Activated T-helper 17 cell treated with anti-CD3 and anti-CD28 coated beads, Interleukin-2, amount 50 U/mL, for 72 hours (primary cell): ENCODE data around the gene SLC9A9. TPM values are rescaled to one million over a fixed set of nuclear protein-coding genes. Genes with fewer than 3 reads are reported as not detected.
A peak's percentile ranks its signal among the peaks of the same experiment; 100 is the strongest.

ENCODE experiments used
- ATAC-seq: fragments of 150-1000 bp; cut with Tn5 transposase; replicated peaks from 2 replicates; pipeline ENCODE4 v1.10.0; 2021; ENCODE audit warnings: mild to moderate bottlenecking, moderate library complexity
- H3K27ac Mint-ChIP-seq: one replicate; pipeline ENCODE4 v1.8.0; 2022; ENCODE audit warnings: mixed read lengths
- H3K27me3 Mint-ChIP-seq: one replicate; pipeline ENCODE4 v1.8.0; 2022; ENCODE audit warnings: mixed read lengths
- H3K36me3 Mint-ChIP-seq: one replicate; pipeline ENCODE4 v1.8.0; 2022; ENCODE audit warnings: low read depth, mild to moderate bottlenecking, mixed read lengths
- H3K4me1 Mint-ChIP-seq: one replicate; pipeline ENCODE4 v1.8.0; 2022; ENCODE audit warnings: mixed read lengths
- H3K4me3 Mint-ChIP-seq: one replicate; pipeline ENCODE4 v1.8.0; 2022; ENCODE audit warnings: mild to moderate bottlenecking, mixed read lengths
- H3K9me3 Mint-ChIP-seq: one replicate; pipeline ENCODE4 v1.8.0; 2022; ENCODE audit warnings: mixed read lengths
- total RNA-seq, 2 donors: library from RNA; stranded (reverse); gene quantifications; one replicate each; pipeline ENCODE4 v1.2.3, GENCODE V29; 2022

The SLC9A9 gene
- total RNA-seq, 2 donors from 2014 or later: 4.0 to 15.2 TPM

GRCh38 chr3:143830063-143830462, 18.2 kb downstream of the SLC9A9 start:
- Mint-ChIP-seq H3K4me1 (peaks cover 36% of the 10 kb centered on the region), H3K27ac (peak overlapping the region; percentile 70), H3K4me3 (peak overlapping the region; percentile 31)

GRCh38 chr3:143827425-143827824, 20.8 kb downstream of the SLC9A9 start:
- no peaks in the 10 kb centered on the region for H3K27me3 Mint-ChIP-seq
- no peak for ATAC-seq
- no peaks in the 10 kb centered on the region for H3K36me3 Mint-ChIP-seq
- no peak overlapping the region for H3K4me3 Mint-ChIP-seq
- peaks cover 34% of the 10 kb centered on the region for H3K4me1 Mint-ChIP-seq
- peaks cover 4% of the 10 kb centered on the region for H3K9me3 Mint-ChIP-seq
- no peak overlapping the region for H3K27ac Mint-ChIP-seq

More at GRCh38 chr3:143830063-143830462, 18.2 kb downstream of the SLC9A9 start:
- no peaks in the 10 kb centered on the region for H3K36me3 Mint-ChIP-seq
- no peak for ATAC-seq
- H3K9me3 Mint-ChIP-seq: peaks cover 4% of the 10 kb centered on the region
- no peaks in the 10 kb centered on the region for H3K27me3 Mint-ChIP-seq

- Mint-ChIP-seq H3K27ac (peak overlapping the region; percentile 28), H3K4me1 (peaks cover 34% of the 10 kb centered on the region), H3K9me3 (peaks cover 4% of the 10 kb centered on the region), H3K4me3 (peak overlapping the region; percentile 73), H3K27me3 (no peaks in the 10 kb centered on the region), H3K36me3 (no peaks in the 10 kb centered on the region)
- peak; percentile 22 for ATAC-seq
Observed at GRCh38 chr3:143826296-143826695, 22.0 kb downstream of the SLC9A9 start.

- Mint-ChIP-seq H3K9me3 (peaks cover 4% of the 10 kb centered on the region), H3K27me3 (no peaks in the 10 kb centered on the region), H3K4me3 (peak overlapping the region; percentile 73), H3K36me3 (no peaks in the 10 kb centered on the region), H3K27ac (peak overlapping the region; percentile 28), H3K4me1 (peaks cover 33% of the 10 kb centered on the region)
- ATAC-seq: peak; percentile 87
Observed at GRCh38 chr3:143825513-143825912, 22.8 kb downstream of the SLC9A9 start.

GRCh38 chr3:143824735-143825385, 23.4 kb downstream of the SLC9A9 start:
- H3K4me1 Mint-ChIP-seq: peaks cover 29% of the 10 kb centered on the region
- peak overlapping the region; percentile 73 for H3K4me3 Mint-ChIP-seq
- H3K27me3 Mint-ChIP-seq: no peaks in the 10 kb centered on the region
- H3K9me3 Mint-ChIP-seq: peaks cover 4% of the 10 kb centered on the region
- ATAC-seq: no peak
- no peaks in the 10 kb centered on the region for H3K36me3 Mint-ChIP-seq
- no peak overlapping the region for H3K27ac Mint-ChIP-seq

GRCh38 chr3:143822798-143823197, 25.5 kb downstream of the SLC9A9 start:
- H3K4me3 Mint-ChIP-seq: no peak overlapping the region
- peaks cover 4% of the 10 kb centered on the region for H3K9me3 Mint-ChIP-seq
- no peaks in the 10 kb centered on the region for H3K27me3 Mint-ChIP-seq
- ATAC-seq: no peak
- H3K27ac Mint-ChIP-seq: no peak overlapping the region
- H3K4me1 Mint-ChIP-seq: peaks cover 29% of the 10 kb centered on the region
- H3K36me3 Mint-ChIP-seq: no peaks in the 10 kb centered on the region

GRCh38 chr3:143822374-143822773, 25.9 kb downstream of the SLC9A9 start:
- ATAC-seq: no peak
- peaks cover 4% of the 10 kb centered on the region for H3K9me3 Mint-ChIP-seq
- H3K27me3 Mint-ChIP-seq: no peaks in the 10 kb centered on the region
- H3K4me3 Mint-ChIP-seq: peak overlapping the region; percentile 21
- H3K36me3 Mint-ChIP-seq: no peaks in the 10 kb centered on the region
- peaks cover 29% of the 10 kb centered on the region for H3K4me1 Mint-ChIP-seq
- H3K27ac Mint-ChIP-seq: peak overlapping the region; percentile 17

- Mint-ChIP-seq H3K36me3 (no peaks in the 10 kb centered on the region), H3K4me1 (peaks cover 28% of the 10 kb centered on the region)
Observed at GRCh38 chr3:143821862-143822261, 26.4 kb downstream of the SLC9A9 start.

GRCh38 chr3:143820466-143821221, 27.6 kb downstream of the SLC9A9 start:
- H3K4me3 Mint-ChIP-seq: no peak overlapping the region

More at GRCh38 chr3:143821862-143822261, 26.4 kb downstream of the SLC9A9 start:
- ATAC-seq: peak; percentile 51
- Mint-ChIP-seq H3K9me3 (peaks cover 4% of the 10 kb centered on the region), H3K4me3 (peak overlapping the region; percentile 21), H3K27me3 (no peaks in the 10 kb centered on the region), H3K27ac (peak overlapping the region; percentile 17)

GRCh38 chr3:143819890-143820289, 28.4 kb downstream of the SLC9A9 start:
- Mint-ChIP-seq H3K27ac (no peak overlapping the region), H3K36me3 (no peaks in the 10 kb centered on the region), H3K27me3 (no peaks in the 10 kb centered on the region), H3K4me3 (no peak overlapping the region), H3K9me3 (no peaks in the 10 kb centered on the region), H3K4me1 (peaks cover 13% of the 10 kb centered on the region)
- no peak for ATAC-seq

More at GRCh38 chr3:143820466-143821221, 27.6 kb downstream of the SLC9A9 start:
- H3K36me3 Mint-ChIP-seq: no peaks in the 10 kb centered on the region
- ATAC-seq: no peak
- no peak overlapping the region for H3K27ac Mint-ChIP-seq
- peaks cover 16% of the 10 kb centered on the region for H3K4me1 Mint-ChIP-seq
- H3K27me3 Mint-ChIP-seq: no peaks in the 10 kb centered on the region
- H3K9me3 Mint-ChIP-seq: no peaks in the 10 kb centered on the region

- H3K27ac Mint-ChIP-seq: peak overlapping the region; percentile 86
Observed at GRCh38 chr3:143814443-143814889, 33.8 kb downstream of the SLC9A9 start.

GRCh38 chr3:143812481-143812880, 35.8 kb downstream of the SLC9A9 start:
- peaks cover 19% of the 10 kb centered on the region for H3K4me1 Mint-ChIP-seq
- H3K27me3 Mint-ChIP-seq: no peaks in the 10 kb centered on the region
- no peak overlapping the region for H3K27ac Mint-ChIP-seq
- H3K4me3 Mint-ChIP-seq: no peak overlapping the region
- no peaks in the 10 kb centered on the region for H3K36me3 Mint-ChIP-seq
- no peak for ATAC-seq
- no peaks in the 10 kb centered on the region for H3K9me3 Mint-ChIP-seq

More at GRCh38 chr3:143814443-143814889, 33.8 kb downstream of the SLC9A9 start:
- peak overlapping the region; percentile 60 for H3K4me3 Mint-ChIP-seq
- ATAC-seq: peak; percentile 89
- peaks cover 19% of the 10 kb centered on the region for H3K4me1 Mint-ChIP-seq
- no peaks in the 10 kb centered on the region for H3K9me3 Mint-ChIP-seq
- H3K36me3 Mint-ChIP-seq: no peaks in the 10 kb centered on the region
- H3K27me3 Mint-ChIP-seq: no peaks in the 10 kb centered on the region

GRCh38 chr3:143811602-143812001, 36.7 kb downstream of the SLC9A9 start:
- H3K4me3 Mint-ChIP-seq: no peak overlapping the region
- H3K27me3 Mint-ChIP-seq: no peaks in the 10 kb centered on the region
- no peaks in the 10 kb centered on the region for H3K36me3 Mint-ChIP-seq
- peaks cover 19% of the 10 kb centered on the region for H3K4me1 Mint-ChIP-seq
- H3K9me3 Mint-ChIP-seq: no peaks in the 10 kb centered on the region
- ATAC-seq: no peak
- H3K27ac Mint-ChIP-seq: no peak overlapping the region

- no peak overlapping the region for H3K4me3 Mint-ChIP-seq
- H3K27ac Mint-ChIP-seq: no peak overlapping the region
- no peak for ATAC-seq
- H3K4me1 Mint-ChIP-seq: peaks cover 19% of the 10 kb centered on the region
- H3K27me3 Mint-ChIP-seq: no peaks in the 10 kb centered on the region
- no peaks in the 10 kb centered on the region for H3K9me3 Mint-ChIP-seq
- H3K36me3 Mint-ChIP-seq: no peaks in the 10 kb centered on the region
Observed at GRCh38 chr3:143810953-143811265, 37.4 kb downstream of the SLC9A9 start.
